GM12874 (cell line): ENCODE results near the gene EPHA4.

ENCODE experiments used
- CTCF ChIP-seq: IDR thresholded peaks from 2 replicates; pipeline ENCODE4 v1.5.1; 2011; ENCODE audit warnings: low read depth, mild to moderate bottlenecking, control low read depth, low read length, moderate library complexity; ENCODE audit not compliant: insufficient read depth

Gene EPHA4

DNA sequence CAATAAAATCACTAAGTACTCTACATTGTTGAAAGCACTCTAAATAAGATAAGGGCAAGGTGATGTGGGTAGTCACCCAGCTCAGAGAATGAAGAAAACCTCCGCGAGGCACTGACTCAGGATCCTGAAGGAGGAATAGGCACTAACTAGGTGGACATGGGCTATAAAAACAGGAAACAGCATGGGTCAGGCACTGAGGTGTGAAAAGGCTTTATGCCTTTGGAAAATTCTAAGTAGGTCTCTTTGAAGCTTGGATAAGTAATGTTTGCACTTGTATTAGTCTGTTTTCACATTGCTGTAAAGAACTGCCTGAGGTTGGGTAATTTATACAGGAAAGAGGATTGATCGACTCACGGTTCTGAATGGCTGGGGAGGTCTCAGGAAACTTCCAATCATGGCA lies 161.6 kb downstream of the EPHA4 start:
- no peak for TF ChIP-seq CTCF

- TF ChIP-seq CTCF = no peak
These were observed 164.3 kb downstream of the EPHA4 start for GRCh38 chr2:221407765-221408164.

DNA sequence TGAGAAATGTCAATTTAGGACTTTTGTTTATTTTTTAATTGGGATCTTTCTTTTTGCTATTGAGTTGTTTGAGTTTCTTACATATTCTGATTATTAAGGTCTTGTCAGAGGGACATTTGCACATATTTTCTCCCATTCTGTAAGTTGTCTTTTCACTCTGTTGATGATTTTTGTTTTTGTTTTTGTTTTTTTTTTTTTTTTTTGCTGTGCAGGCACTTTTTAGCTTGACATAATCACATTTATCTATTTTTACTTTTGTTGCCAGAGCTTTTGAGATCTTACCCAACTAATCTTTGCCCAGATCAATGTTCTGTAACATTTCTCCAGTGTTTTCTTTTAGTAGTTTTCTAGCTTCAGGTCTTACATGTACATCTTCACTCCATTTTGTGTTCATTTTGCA lies 166.6 kb downstream of the EPHA4 start:
- no peak for TF ChIP-seq CTCF

- TF ChIP-seq CTCF = no peak
These were observed 170.0 kb downstream of the EPHA4 start for GRCh38 chr2:221402072-221402471.

- TF ChIP-seq CTCF = no peak
These were observed 171.7 kb downstream of the EPHA4 start for GRCh38 chr2:221400411-221400810.

- no peak for TF ChIP-seq CTCF
These were observed 172.9 kb downstream of the EPHA4 start for GRCh38 chr2:221399183-221399582.

- TF ChIP-seq CTCF = no peak
These were observed 174.9 kb downstream of the EPHA4 start for GRCh38 chr2:221397187-221397586.

DNA sequence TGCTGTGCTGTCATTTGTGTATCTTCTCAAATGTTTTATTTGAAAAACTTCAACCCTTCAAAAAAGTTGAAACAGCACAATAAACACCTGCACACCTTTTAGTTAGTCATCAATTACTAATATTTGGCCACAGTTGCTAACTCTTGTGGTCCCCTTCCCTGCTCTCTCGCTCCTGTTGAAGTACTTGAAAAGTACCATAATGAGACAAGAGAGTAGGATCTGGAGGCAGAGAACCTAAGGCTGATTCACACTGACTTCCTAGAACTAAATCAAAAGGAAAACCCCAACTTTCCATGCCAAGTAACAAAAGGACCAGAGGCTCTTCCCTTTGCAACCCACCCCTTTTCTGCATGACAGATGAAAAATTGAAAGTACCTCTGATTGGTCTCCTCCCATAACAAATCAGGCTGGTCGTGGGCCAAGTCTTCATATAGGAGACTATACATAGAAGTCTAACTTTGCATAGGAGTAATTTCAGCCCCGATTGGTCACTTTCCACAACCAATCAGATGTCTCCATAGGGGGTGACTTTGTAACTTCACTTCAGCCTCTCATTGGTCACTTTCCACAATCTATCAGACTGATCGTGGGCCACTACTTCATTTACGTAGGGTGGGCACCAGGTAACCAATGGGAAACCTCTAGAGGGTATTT lies 179.7 kb downstream of the EPHA4 start:
- TF ChIP-seq CTCF = no peak
